HG02571 (cell line): ENCODE data around the gene TSC1.

Source experiments
- ATAC-seq: cut with Tn5 transposase; IDR thresholded peaks from one replicate; pipeline ENCODE4 v1.9.1; 2021; ENCODE audit warnings: mild to moderate bottlenecking, moderate library complexity; ENCODE audit not compliant: unreplicated experiment

TSC1 gene

GRCh38 chr9:132942541-132943182, 1.8 kb downstream of the TSC1 start:
- no peak for ATAC-seq

GRCh38 chr9:132939169-132939568, 5.2 kb downstream of the TSC1 start:
- no peak for ATAC-seq

DNA sequence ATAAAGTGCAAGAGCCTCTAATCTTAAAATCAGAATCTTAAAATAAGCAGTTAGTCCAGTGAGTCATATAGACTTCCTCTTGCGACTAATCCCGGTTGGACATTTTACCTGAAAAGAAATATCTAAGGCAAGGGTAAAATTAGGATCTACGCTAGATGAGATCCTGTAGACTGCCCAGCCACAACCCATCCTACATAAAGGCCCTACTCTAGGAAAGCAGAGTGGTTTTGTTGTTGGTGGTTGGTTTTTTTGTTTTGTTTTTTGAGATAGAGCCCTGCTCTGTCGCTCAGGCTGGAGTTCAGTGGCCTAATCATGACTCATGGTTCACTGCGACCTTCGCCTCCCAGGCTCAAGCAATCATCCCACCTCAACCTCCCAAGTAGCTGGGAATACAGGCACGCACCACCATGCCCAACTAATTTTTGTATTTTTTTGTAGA, 6.9 kb downstream of the TSC1 start:
- ATAC-seq, result no peak

- no peak for ATAC-seq
Measured at GRCh38 chr9:132935026-132935425, 9.4 kb downstream of the TSC1 start.

DNA sequence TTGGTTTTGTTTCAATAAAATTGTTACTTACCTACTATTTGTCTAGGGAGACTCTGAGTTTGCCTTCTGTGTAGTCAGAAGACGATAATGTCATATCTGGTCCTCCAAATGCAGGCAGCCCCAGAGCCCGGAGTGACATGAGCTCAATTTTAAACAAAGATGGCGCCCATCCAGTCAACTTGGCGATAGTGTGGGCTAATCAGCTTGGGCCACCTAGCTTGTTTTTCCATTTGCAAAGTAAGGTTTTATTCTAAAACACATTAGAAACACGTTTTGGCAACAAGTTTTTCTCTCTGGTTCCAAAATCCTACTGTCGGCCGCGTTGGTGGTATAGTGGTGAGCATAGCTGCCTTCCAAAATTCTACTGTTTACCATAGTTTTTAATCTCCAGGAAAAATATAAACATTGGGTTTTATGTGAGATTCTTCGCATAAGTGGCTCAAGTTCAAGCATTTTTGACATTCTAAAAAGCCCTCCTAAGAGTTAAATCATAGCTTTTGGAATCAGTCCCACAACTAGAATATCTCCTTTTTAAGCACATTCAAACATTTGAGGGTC, 13.2 kb downstream of the TSC1 start:
- no peak for ATAC-seq

DNA sequence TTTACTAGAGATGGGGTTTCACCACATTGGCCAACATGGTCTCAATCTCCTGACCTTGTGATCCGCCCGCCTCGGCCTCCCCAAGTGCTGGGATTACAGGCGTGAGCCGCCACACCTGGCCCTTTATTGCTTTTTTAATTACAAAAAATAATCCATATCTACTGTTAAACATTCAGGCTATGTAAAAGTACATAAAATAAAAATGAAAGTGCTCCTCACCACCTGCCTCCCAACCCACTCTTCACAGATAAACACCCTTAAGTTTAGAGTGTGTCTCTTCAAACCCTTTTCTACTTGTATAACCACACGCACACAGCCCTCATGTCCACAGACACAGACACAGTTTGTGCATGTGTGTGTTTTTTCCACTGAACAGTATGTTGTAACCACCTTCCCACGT, 16.7 kb downstream of the TSC1 start:
- no peak for ATAC-seq

DNA sequence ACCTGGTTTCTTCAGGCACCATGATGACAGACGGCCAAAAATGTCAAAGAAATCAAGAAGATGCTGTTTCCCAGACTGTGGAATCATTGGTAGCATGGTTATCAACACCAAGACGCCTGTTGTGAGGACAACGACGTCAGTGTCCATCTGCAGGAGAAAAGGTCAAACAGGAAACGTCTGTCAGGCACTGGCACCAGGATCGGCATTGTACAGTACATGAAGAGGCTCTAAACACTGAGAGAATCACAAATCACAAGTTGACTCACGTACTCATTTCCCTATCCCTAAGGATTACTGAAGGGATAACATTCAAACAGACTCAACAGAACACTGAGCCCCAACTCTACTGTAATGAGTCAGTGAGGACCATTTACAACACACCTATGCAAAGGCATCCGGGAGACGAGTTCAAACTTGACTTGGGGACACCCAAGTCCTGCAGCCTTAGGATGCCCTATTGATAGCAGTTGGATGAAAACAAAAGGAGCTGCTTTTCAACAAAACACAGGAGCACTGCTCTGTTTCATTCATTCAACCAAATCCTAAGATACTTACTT, 21.0 kb downstream of the TSC1 start:
- ATAC-seq, result no peak

- ATAC-seq, result no peak
Measured at GRCh38 chr9:132919614-132920268, 24.7 kb downstream of the TSC1 start.

- no peak for ATAC-seq
Measured at GRCh38 chr9:132914924-132915323, 29.5 kb downstream of the TSC1 start.

GRCh38 chr9:132912131-132912530, 32.3 kb downstream of the TSC1 start:
- ATAC-seq, result no peak

DNA sequence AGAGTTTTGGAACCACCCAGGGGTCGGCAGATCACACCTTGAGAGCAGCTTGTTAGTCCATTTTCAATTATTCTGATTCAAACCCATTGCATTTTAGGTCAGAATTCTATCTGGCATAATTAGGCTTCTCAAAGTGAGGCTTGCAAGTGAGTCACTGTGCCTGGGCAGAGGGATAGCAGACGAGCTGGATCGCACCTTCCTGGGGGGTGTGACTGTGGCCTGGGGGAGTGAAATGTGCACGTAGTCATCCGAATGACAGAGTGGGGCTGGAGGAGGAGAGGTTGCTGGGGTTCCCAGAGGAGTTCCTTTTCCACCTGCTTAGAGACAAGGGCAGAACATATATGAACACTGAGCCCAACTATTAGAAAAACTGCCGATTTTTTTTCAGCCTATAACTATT, 34.0 kb downstream of the TSC1 start:
- ATAC-seq, result no peak

DNA sequence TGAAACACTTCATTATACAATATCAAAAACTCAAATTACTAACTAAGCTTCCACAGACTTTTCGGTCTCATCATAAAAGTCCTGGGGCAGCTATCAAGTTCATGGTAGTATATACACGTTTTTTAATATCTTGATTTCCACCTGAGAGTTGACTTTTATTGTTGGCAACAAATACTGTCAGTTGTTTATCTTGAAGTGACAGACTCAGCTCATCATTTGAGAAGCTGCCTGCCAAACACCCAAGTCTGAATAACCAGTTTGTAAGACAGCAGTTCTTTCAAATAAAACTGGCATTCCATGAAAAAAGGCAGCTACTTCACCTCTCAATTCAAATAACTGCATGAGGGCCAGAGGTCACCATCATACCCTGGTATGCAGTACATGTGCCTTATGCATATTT, 35.1 kb downstream of the TSC1 start:
- no peak for ATAC-seq

DNA sequence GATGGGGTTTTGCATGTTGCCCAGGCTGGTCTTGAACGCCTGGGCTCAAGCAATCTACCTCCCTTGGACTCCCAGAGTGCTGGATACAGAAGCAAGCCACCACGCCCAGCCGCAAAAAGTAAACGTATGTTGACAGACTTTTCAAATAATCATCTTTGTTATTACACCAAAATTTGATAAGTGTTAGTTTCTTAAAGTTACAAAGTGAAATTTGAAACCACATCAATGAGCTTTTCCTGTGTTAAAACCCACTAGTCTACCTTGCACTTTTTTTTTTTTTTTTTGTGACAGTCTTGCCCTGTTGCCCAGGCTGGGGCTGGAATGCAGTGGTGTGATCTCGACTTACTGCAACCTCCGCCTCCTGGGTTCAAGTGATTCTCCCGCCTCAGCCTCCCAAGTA, 35.8 kb downstream of the TSC1 start:
- no peak for ATAC-seq

GRCh38 chr9:132905726-132906125, 38.7 kb downstream of the TSC1 start:
- no peak for ATAC-seq

GRCh38 chr9:132903574-132904492, 40.6 kb downstream of the TSC1 start:
- no peak for ATAC-seq

- no peak for ATAC-seq
Measured at GRCh38 chr9:132901858-132902831, 42.3 kb downstream of the TSC1 start.

GRCh38 chr9:132898051-132898450, 46.4 kb downstream of the TSC1 start:
- ATAC-seq, result no peak

- ATAC-seq, result no peak
Measured at GRCh38 chr9:132896906-132897305, 47.5 kb downstream of the TSC1 start.

DNA sequence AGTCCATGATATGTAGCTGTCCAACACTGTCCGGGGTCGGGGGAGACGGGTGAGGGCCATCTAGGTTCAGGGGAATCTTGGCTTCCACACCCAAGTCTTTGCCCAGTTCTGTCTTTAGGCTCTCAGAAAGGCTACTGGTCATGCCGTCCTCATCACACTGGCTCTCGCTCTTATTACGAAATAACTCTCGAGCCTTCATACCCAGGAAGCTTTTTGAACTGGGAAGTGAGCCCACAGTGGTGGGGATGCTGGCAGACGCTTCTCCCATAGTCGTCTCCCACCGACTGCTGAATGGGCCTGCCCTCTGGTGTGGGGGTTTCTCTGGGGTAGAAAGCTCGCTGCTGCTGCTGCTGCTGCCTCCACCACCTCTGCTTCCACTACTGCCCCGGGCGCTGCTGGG, 48.2 kb downstream of the TSC1 start:
- no peak for ATAC-seq
